OCI-LY1 (cell line): ENCODE measurements around the gene AFF1.

Experiments used
- H2AFZ ChIP-seq: fragments of 200-600 bp; sonication (generic), shearing (Covaris generic); 2 replicates; pipeline ENCODE4 v1.6.0; 2014; ENCODE audit warnings: antibody characterized with exemption, mild to moderate bottlenecking, low read length
- H3F3A ChIP-seq: fragments of 200-600 bp; sonication (generic), shearing (Covaris generic); 2 replicates; pipeline ENCODE4 v1.6.0; 2014; ENCODE audit warnings: mild to moderate bottlenecking, antibody characterized with exemption, low read length, moderate library complexity; ENCODE audit not compliant: insufficient read depth
- H3K27ac ChIP-seq: fragments of 200-600 bp; sonication (generic); 2 replicates; pipeline ENCODE4 v1.5.1; 2014; ENCODE audit warnings: low read length, mixed run types, mild to moderate bottlenecking, low read depth; ENCODE audit not compliant: poor library complexity, severe bottlenecking
- H3K27me3 ChIP-seq: fragments of 200-600 bp; sonication (generic); 2 replicates; pipeline ENCODE4 v1.6.0; 2014; ENCODE audit warnings: antibody characterized with exemption, mild to moderate bottlenecking, low read length, moderate library complexity; ENCODE audit not compliant: insufficient read depth
- H3K36me3 ChIP-seq: fragments of 200-600 bp; sonication (generic); 2 replicates; pipeline ENCODE4 v1.6.1; 2014; ENCODE audit warnings: mild to moderate bottlenecking, antibody characterized with exemption, low read length, moderate library complexity, mixed read lengths; ENCODE audit not compliant: insufficient read depth
- H3K4me1 ChIP-seq: fragments of 200-600 bp; sonication (generic); 2 replicates; pipeline ENCODE4 v1.5.1; 2014; ENCODE audit warnings: mild to moderate bottlenecking, low read length, moderate library complexity; ENCODE audit not compliant: insufficient read depth, severe bottlenecking
- H3K4me2 ChIP-seq: fragments of 200-600 bp; sonication (generic), shearing (Covaris generic); 2 replicates; pipeline ENCODE4 v1.6.1; 2014; ENCODE audit warnings: low read length
- H3K4me3 ChIP-seq: fragments of 200-600 bp; sonication (generic); 2 replicates; pipeline ENCODE4 v1.5.1; 2014; ENCODE audit warnings: low read length, low read depth, mild to moderate bottlenecking, mixed read lengths; ENCODE audit not compliant: poor library complexity, severe bottlenecking
- H3K79me2 ChIP-seq: fragments of 200-600 bp; shearing (Covaris generic); 2 replicates; pipeline ENCODE4 v1.6.1; 2016; ENCODE audit warnings: mixed run types, low read length, mixed read lengths; ENCODE audit not compliant: insufficient read depth
- H3K9ac ChIP-seq: fragments of 200-600 bp; sonication (generic), shearing (Covaris generic); 2 replicates; pipeline ENCODE4 v1.6.1; 2014; ENCODE audit warnings: mild to moderate bottlenecking, low read length, mixed read lengths
- H3K9me2 ChIP-seq: fragments of 200-600 bp; sonication (generic), shearing (Covaris generic); 2 replicates; pipeline ENCODE4 v1.6.1; 2014; ENCODE audit warnings: low read depth, mild to moderate bottlenecking, low read length, mixed read lengths
- H3K9me3 ChIP-seq: fragments of 200-600 bp; shearing (Covaris generic); 2 replicates; pipeline ENCODE4 v1.6.1; 2014; ENCODE audit warnings: low read length, mixed read lengths
- H4K20me1 ChIP-seq: fragments of 200-600 bp; sonication (generic), shearing (Covaris generic); 2 replicates; pipeline ENCODE4 v1.6.0; 2016; ENCODE audit warnings: mild to moderate bottlenecking, low read length; ENCODE audit not compliant: insufficient read depth
- EZH2 ChIP-seq: fragments of 200-600 bp; sonication (generic), shearing (Covaris generic); IDR thresholded peaks from 2 replicates; pipeline ENCODE4 v1.8.0; 2017; ENCODE audit warnings: borderline replicate concordance, mixed run types, mild to moderate bottlenecking, antibody characterized with exemption, low read length, moderate library complexity, mixed read lengths
- TF ChIP-seq, protein P1 (sequence below): fragments of 200-600 bp; sonication (generic), shearing (Covaris generic); IDR thresholded peaks from 2 replicates; pipeline ENCODE4 v1.5.1; 2017; ENCODE audit warnings: mild to moderate bottlenecking, antibody characterized with exemption, low read length, moderate library complexity, mixed read lengths

Gene AFF1

DNA sequence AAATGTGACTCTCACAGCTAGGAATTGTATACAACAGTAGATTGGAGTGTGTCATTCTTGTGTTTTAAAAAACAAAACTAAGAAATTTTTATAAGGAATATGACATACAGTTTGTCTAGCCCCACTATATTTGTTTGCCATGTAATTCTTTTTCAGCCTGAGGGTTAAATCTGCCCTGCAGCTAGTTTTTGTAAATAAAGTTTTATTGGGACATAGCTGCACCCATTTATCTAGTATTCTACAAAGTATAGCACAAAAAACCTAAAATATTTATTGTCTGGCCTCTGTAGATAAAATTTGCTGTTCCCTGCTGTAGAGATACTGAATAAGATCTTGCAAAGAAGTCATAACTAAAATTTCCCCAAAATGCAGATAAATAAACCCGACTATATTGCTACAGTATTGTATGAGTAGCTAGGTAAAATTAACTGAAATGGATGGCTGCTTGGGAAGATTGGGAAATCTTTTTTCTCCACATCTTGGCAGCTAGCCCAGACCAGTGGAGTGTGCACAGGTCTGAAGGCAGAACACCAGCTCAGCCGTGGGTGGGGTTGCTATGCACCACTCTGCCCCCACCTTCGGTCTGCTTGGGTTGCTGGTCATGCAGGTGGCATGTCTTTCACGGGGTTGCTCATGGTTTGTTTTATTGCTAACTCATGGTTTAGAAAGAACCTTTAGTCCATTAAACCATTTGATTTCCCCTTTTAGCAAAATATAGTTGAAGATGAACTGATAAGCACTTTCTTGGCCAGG lies 157.8 kb downstream of the AFF1 start:
- H3K27ac ChIP-seq: peak overlapping the region; percentile 9
- no peak overlapping the region for H3K4me2 ChIP-seq
- no peaks in the 10 kb centered on the region; the same call in 1 of the 2 replicates for H3F3A ChIP-seq

GRCh38 chr4:87093443-87094123 lies 158.8 kb downstream of the AFF1 start:
- Histone ChIP-seq H2AFZ (no peak overlapping the region), H3K4me1 (peaks cover 12% of the 10 kb centered on the region), H3K79me2 (no peaks in the 10 kb centered on the region), H3K9ac (no peak overlapping the region), H3K4me2 (no peak overlapping the region), H3K9me2 (no peaks in the 10 kb centered on the region), H3K27me3 (no peaks in the 10 kb centered on the region), H3K9me3 (no peaks in the 10 kb centered on the region), H3K4me3 (no peak overlapping the region), H3K27ac (no peak overlapping the region), H3K36me3 (no peaks in the 10 kb centered on the region), H3F3A (no peaks in the 10 kb centered on the region; the same call in 1 of the 2 replicates), H4K20me1 (no peaks in the 10 kb centered on the region)
- TF ChIP-seq, protein P1, sequence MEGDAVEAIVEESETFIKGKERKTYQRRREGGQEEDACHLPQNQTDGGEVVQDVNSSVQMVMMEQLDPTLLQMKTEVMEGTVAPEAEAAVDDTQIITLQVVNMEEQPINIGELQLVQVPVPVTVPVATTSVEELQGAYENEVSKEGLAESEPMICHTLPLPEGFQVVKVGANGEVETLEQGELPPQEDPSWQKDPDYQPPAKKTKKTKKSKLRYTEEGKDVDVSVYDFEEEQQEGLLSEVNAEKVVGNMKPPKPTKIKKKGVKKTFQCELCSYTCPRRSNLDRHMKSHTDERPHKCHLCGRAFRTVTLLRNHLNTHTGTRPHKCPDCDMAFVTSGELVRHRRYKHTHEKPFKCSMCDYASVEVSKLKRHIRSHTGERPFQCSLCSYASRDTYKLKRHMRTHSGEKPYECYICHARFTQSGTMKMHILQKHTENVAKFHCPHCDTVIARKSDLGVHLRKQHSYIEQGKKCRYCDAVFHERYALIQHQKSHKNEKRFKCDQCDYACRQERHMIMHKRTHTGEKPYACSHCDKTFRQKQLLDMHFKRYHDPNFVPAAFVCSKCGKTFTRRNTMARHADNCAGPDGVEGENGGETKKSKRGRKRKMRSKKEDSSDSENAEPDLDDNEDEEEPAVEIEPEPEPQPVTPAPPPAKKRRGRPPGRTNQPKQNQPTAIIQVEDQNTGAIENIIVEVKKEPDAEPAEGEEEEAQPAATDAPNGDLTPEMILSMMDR: peak; percentile 79
- no peak for TF ChIP-seq EZH2

More for the DNA sequence above, 157.8 kb downstream of the AFF1 start:
- H3K9me3 ChIP-seq: no peaks in the 10 kb centered on the region
- no peaks in the 10 kb centered on the region for H3K9me2 ChIP-seq
- no peak overlapping the region for H3K9ac ChIP-seq
- H3K36me3 ChIP-seq: no peaks in the 10 kb centered on the region
- no peak overlapping the region for H2AFZ ChIP-seq
- H3K27me3 ChIP-seq: no peaks in the 10 kb centered on the region
- H3K4me3 ChIP-seq: no peak overlapping the region
- H4K20me1 ChIP-seq: no peaks in the 10 kb centered on the region
- peaks cover 12% of the 10 kb centered on the region for H3K4me1 ChIP-seq
- H3K79me2 ChIP-seq: no peaks in the 10 kb centered on the region
- no peak for TF ChIP-seq EZH2
- TF ChIP-seq, protein P1: no peak

DNA sequence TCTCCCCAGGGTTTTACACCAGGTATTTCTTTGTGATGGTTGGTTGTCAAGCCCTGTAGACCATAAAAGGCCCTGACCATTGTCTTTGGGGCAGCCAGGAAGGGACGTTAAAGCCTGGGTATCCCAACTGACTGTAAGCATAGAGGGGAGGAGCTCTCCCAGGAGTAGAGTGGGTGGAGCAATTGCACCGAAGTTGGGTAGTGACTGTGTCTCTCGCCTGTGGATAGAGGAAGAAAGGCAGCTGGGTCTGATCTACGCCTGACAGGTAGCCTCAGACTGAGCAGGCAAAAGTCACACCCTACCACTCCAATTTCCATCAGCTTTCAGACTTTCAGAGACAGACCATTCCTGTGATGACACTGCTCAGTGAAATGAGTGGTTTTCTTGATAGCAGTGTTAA lies 162.3 kb downstream of the AFF1 start:
- Histone ChIP-seq H3K9me2 (no peaks in the 10 kb centered on the region), H3F3A (no peaks in the 10 kb centered on the region), H3K9ac (no peak overlapping the region), H3K36me3 (no peaks in the 10 kb centered on the region), H3K27me3 (no peaks in the 10 kb centered on the region), H3K4me2 (no peak overlapping the region), H4K20me1 (no peaks in the 10 kb centered on the region), H3K79me2 (no peaks in the 10 kb centered on the region), H3K4me3 (no peak overlapping the region), H2AFZ (no peak overlapping the region), H3K9me3 (no peaks in the 10 kb centered on the region), H3K27ac (no peak overlapping the region), H3K4me1 (peaks cover 12% of the 10 kb centered on the region)
- TF ChIP-seq EZH2: no peak
- TF ChIP-seq, protein P1: no peak
